NCI-H187 treated with DMSO at 0.1 percent for 48 hours (cell line): ENCODE data around the gene TEX13D.

Experiments used
- DNase-seq: peaks from one replicate; lab custom pipeline; 2025; lab: John Stamatoyannopoulos, UW

Gene TEX13D

GRCh38 chrX:124348885-124349453 is 16.5 kb downstream of the TEX13D start:
- no peak for DNase-seq

DNA sequence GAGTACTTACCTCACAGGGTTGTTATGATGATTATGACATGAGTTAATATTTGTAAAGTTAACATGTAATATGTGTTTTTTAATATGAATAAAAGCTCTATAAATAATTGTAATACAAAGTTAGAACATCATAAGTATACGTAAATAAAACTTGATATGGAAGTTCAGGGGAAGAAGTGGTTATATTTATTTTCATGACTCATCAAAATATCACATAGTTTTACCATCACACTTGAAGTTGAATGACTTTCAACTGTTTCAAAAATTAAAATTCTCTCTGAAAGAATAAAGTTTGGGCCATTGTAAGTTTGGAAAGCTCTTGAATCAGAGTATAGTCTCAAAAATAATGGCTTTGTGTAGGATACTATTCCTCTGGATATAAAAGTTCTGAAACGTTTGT is 22.2 kb downstream of the TEX13D start:
- DNase-seq, result no peak

DNA sequence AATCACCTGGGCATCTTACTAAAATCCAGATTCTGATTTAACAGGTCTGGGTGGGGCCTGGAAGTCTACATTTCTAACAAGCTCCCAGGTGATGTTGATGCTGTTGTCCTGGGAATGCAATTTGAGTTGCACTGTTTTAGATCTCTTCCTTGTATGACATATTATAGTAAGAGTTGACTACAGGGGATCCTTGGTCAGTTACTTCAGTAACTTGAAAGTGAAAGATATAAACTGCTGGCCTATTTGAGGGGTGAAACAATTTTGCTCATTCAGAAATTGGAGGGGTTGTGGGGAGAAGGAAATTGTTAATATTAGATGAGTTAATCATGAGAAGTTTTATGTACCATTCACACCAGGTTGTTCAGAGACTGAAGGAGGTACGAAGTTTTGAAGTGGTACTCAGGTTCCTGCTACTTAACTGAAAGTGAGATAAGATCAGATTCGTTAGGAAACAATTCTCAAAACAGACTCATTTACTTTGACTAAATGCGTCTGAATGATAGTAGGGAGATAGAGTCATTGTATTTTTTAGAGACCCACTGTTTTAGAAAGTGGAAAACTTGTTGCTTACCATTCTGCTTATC is 26.4 kb downstream of the TEX13D start:
- no peak for DNase-seq

- no peak for DNase-seq
Observed at GRCh38 chrX:124362072-124362471, 29.6 kb downstream of the TEX13D start.

DNA sequence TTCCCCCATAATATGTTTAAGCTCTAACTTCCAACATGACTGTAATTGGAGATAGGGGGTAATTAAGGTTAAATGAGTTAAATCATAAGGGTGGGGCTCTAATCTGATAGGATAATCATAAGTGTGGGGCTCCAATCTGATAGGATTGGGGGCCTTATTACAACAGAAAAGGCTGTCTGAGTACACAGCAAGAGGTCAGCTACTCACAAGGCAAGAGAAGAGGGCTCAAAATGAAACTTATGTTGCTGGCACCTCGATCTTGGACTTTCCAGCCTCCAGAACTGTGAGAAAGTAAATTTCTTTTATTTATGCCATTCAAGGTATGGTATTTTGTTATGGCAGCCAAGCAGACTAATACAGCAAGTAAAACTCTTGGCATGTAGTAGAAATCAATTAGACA is 30.3 kb downstream of the TEX13D start:
- DNase-seq, result no peak

GRCh38 chrX:124369722-124370121 is 37.3 kb downstream of the TEX13D start:
- no peak for DNase-seq

DNA sequence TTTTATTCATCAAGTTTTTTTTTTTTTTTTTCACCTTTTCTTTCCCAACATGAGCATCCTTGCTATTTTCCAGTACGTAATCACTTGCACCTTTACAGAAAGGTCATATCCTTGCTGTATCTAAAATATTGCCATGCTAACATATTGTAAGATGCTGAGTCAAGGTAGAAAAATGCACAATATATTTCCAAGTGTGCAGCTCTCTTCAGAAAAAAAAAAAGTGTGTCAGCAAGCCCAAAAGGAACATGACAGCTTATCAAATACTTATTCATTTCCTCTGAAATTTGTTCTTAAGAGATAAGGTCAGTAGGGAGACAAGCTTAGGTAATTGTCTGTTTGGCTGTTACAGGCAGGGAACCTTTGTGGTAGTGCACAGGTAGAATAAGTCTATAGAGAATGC is 40.9 kb downstream of the TEX13D start:
- DNase-seq, result no peak

GRCh38 chrX:124378643-124379042 is 46.2 kb downstream of the TEX13D start:
- DNase-seq, result no peak

DNA sequence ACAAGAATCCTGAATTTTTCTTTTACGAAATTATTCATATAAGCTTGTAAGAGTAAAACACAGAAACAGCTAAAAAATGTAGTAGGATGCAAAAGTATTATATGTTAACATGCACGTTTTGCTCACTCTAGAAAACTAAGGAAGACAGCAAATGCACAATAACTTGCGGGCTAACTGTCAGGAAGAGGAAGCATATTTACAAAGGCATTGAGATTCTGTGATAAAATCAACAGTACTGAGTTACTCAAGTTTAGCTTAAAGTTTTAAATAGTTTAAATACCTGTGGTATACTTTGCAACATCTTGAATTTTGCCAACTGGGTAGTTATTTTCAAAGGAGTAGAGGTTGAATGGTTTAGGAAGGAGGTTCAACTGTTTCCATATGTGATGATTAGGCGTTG is 50.9 kb downstream of the TEX13D start:
- no peak for DNase-seq

GRCh38 chrX:124386401-124386800 is 53.9 kb downstream of the TEX13D start:
- DNase-seq, result no peak
